PC-9 (cell line): ENCODE measurements around the gene WNT8B. TPM values are rescaled to one million over a fixed set of nuclear protein-coding genes. Genes with fewer than 3 reads are reported as not detected.

Experiments used
- BruUV-seq: library from RNA; stranded (reverse); fragments of 400-500 nt; replicated peaks from 2 replicates; lab custom pipeline; 2021; lab: Mats Ljungman, UMichigan
- CTCF ChIA-PET: fragments of 300-600 bp; sonication (Branson Sonifier 250); formaldehyde crosslinking; loops from one replicate; lab custom pipeline; 2022; ENCODE audit warnings: antibody characterized with exemption; lab: Charles Lee
- POLR2A ChIA-PET: fragments of 300-600 bp; sonication (Branson Sonifier 250); formaldehyde crosslinking; loops from one replicate; lab custom pipeline; 2022; ENCODE audit warnings: antibody characterized with exemption; ENCODE audit not compliant: unreplicated experiment; lab: Charles Lee
- DNase-seq, 2 experiments: peaks; one replicate each; pipeline versions ENCODE4 v3.0.0 to v3.0.0-alpha.2; 2015 to 2022; ENCODE audit warnings: mixed read lengths in 1 of 2
- H2AFZ ChIP-seq: fragments of 200-600 bp; sonication (generic); 2 replicates; pipeline ENCODE4 v1.8.1; 2017; ENCODE audit warnings: antibody characterized with exemption
- H3F3A ChIP-seq: fragments of 200-600 bp; sonication (generic); 2 replicates; pipeline ENCODE4 v1.8.1; 2017; ENCODE audit warnings: antibody characterized with exemption, mild to moderate bottlenecking, low read depth; ENCODE audit not compliant: insufficient read depth
- H3K27ac ChIP-seq: fragments of 200-600 bp; sonication (generic); 2 replicates; pipeline ENCODE4 v1.6.1; 2016; ENCODE audit warnings: mixed run types
- H3K27me3 ChIP-seq: fragments of 200-600 bp; sonication (generic); 2 replicates; pipeline ENCODE4 v1.6.1; 2016; ENCODE audit warnings: low read depth, mixed run types; ENCODE audit not compliant: insufficient read depth
- H3K36me3 ChIP-seq: fragments of 200-600 bp; sonication (generic); 2 replicates; pipeline ENCODE4 v1.6.1; 2016; ENCODE audit warnings: low read depth, mixed run types
- H3K4me1 ChIP-seq: fragments of 200-600 bp; sonication (generic); replicated peaks from 2 replicates; pipeline ENCODE4 v1.6.1; 2016; ENCODE audit warnings: mixed run types; ENCODE audit not compliant: insufficient read depth
- H3K4me2 ChIP-seq: fragments of 200-600 bp; sonication (generic); 2 replicates; pipeline ENCODE4 v1.6.1; 2017; ENCODE audit warnings: mixed run types
- H3K4me3 ChIP-seq: fragments of 200-600 bp; sonication (generic); 2 replicates; pipeline ENCODE4 v1.6.1; 2016; ENCODE audit warnings: mixed run types
- H3K79me2 ChIP-seq: fragments of 200-600 bp; sonication (generic); 2 replicates; pipeline ENCODE4 v1.6.1; 2017; ENCODE audit warnings: low read depth, mixed run types
- H3K9me2 ChIP-seq: fragments of 200-600 bp; sonication (generic); 2 replicates; pipeline ENCODE4 v1.8.1; 2017; ENCODE audit warnings: mild to moderate bottlenecking; ENCODE audit not compliant: insufficient read depth
- H3K9me3 ChIP-seq: fragments of 200-600 bp; sonication (generic); 2 replicates; pipeline ENCODE4 v1.8.1; 2016; ENCODE audit warnings: low read depth; ENCODE audit not compliant: insufficient read depth
- H4K20me1 ChIP-seq: fragments of 200-600 bp; sonication (generic); 2 replicates; pipeline ENCODE4 v1.8.1; 2017; ENCODE audit not compliant: insufficient read depth
- CTCF ChIP-seq: fragments of 200-600 bp; sonication (generic); conservative IDR thresholded peaks from 2 replicates; pipeline ENCODE4 v1.6.1; 2017; ENCODE audit warnings: mixed run types, antibody characterized with exemption, mild to moderate bottlenecking, moderate library complexity
- EZH2 ChIP-seq: fragments of 200-600 bp; sonication (generic); IDR thresholded peaks from 2 replicates; pipeline ENCODE4 v1.8.0; 2017; ENCODE audit warnings: antibody characterized with exemption, low read depth
- intact Hi-C: fragments of 100-400 bp; cut with micrococcal nuclease; formaldehyde crosslinking; loops from one replicate; pipeline ENCODE4 v1.10.0; 2022; ENCODE audit not compliant: unreplicated experiment
- total RNA-seq: library from RNA; stranded (reverse); gene quantifications from 2 replicates; pipeline ENCODE4 v1.2.3, GENCODE V29; 2021

The WNT8B gene
- total RNA-seq, 1 experiment from 2014 or later: not detected

- intact Hi-C loops: loop anchor here (10.0 kb wide), 1 partner anchor 576 kb away; no protein-coding TSS in a partner anchor
- no TSS peak for BruUV-seq
- H3K9me3 ChIP-seq: no peaks in the 10 kb centered on the region
- POLR2A ChIA-PET: interaction anchor here (0.5 to 0.6 kb wide), 2 partner anchors 10 to 92 kb away, joined by 5 to 7 read pairs; partner anchors contain the start of gene SCD
- TF ChIP-seq EZH2 (no peak), CTCF (no peak)
- H2AFZ ChIP-seq: no peak overlapping the region
- no peak overlapping the region for H3K4me3 ChIP-seq
- H3K27me3 ChIP-seq: no peaks in the 10 kb centered on the region
- H3K4me2 ChIP-seq: no peak overlapping the region
- 0 out of 2 replicates have a peak, but pooled peaks cover 5% of the 10 kb centered on the region for H3K4me1 ChIP-seq
- no peaks in the 10 kb centered on the region for H4K20me1 ChIP-seq
- H3K36me3 ChIP-seq: no peaks in the 10 kb centered on the region
- CTCF ChIA-PET: no interaction called here
- H3K79me2 ChIP-seq: no peaks in the 10 kb centered on the region
- no peak overlapping the region for H3K27ac ChIP-seq
- H3K9me2 ChIP-seq: no peaks in the 10 kb centered on the region
- DNase-seq: no peak
- H3F3A ChIP-seq: no peaks in the 10 kb centered on the region
Observed at GRCh38 chr10:100438674-100439315, 24.0 kb upstream of the WNT8B start.

DNA sequence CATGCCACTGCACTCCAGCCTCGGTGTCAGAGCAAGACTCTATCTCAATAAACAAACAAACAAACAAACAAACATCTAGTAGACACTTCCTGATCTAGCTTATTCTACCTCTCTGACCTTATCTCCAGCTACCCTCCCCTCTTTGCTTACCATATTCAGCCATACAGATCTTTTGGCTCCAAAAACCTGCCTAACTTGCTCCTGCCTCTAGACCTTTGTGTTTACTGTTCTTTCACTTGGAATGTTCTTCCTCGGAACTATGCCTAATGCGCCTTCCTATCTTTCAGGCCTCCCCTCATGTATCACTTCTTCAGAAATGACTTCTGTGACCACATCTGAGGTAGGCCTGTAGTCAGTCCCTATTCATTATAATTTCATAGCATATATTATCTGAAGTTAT lies 20.3 kb upstream of the WNT8B start:
- CTCF ChIA-PET: interaction anchor here (0.7 kb wide), 1 partner anchor 40 kb away, joined by 3 read pairs; no protein-coding TSS in a partner anchor
- H2AFZ ChIP-seq: no peak overlapping the region
- no peaks in the 10 kb centered on the region for H3K27me3 ChIP-seq
- peak in 1 of 2 experiments; percentile 57 for DNase-seq
- BruUV-seq: no TSS peak
- no peak overlapping the region; the same call in 1 of the 2 replicates for H3K4me2 ChIP-seq
- H4K20me1 ChIP-seq: no peaks in the 10 kb centered on the region
- H3K79me2 ChIP-seq: no peaks in the 10 kb centered on the region
- no peaks in the 10 kb centered on the region for H3K9me3 ChIP-seq
- H3K36me3 ChIP-seq: no peaks in the 10 kb centered on the region
- POLR2A ChIA-PET: no interaction called here
- H3K4me3 ChIP-seq: no peak overlapping the region
- no peak for TF ChIP-seq CTCF
- no peak for TF ChIP-seq EZH2
- intact Hi-C loops: no loop called here
- no peaks in the 10 kb centered on the region for H3F3A ChIP-seq
- H3K27ac ChIP-seq: no peak overlapping the region
- H3K4me1 ChIP-seq: 0 out of 2 replicates have a peak, but pooled peaks cover 5% of the 10 kb centered on the region
- no peaks in the 10 kb centered on the region for H3K9me2 ChIP-seq

GRCh38 chr10:100446130-100446761 lies 16.6 kb upstream of the WNT8B start:
- H4K20me1 ChIP-seq: no peaks in the 10 kb centered on the region
- no peaks in the 10 kb centered on the region for H3K9me3 ChIP-seq
- ChIA-PET CTCF (no interaction called here), POLR2A (no interaction called here)
- H3F3A ChIP-seq: no peaks in the 10 kb centered on the region
- H3K4me3 ChIP-seq: no peak overlapping the region
- H3K27ac ChIP-seq: no peak overlapping the region
- intact Hi-C loops: no loop called here
- no peaks in the 10 kb centered on the region for H3K9me2 ChIP-seq
- H3K79me2 ChIP-seq: no peaks in the 10 kb centered on the region
- no peaks in the 10 kb centered on the region; the same call in 1 of the 2 replicates for H3K27me3 ChIP-seq
- no peak overlapping the region for H2AFZ ChIP-seq
- 0 out of 2 replicates have a peak, but pooled peaks cover 5% of the 10 kb centered on the region for H3K4me1 ChIP-seq
- no peaks in the 10 kb centered on the region for H3K36me3 ChIP-seq
- DNase-seq: no peak
- no peak overlapping the region for H3K4me2 ChIP-seq
- no TSS peak for BruUV-seq
- no peak for TF ChIP-seq CTCF
- TF ChIP-seq EZH2: no peak
